Activated T-cell treated with anti-CD3 and anti-CD28 coated beads for 1 hour (primary cell): Measurements from ENCODE around the gene PTPRD.
"Not testable (repeated sequence)": the region's sequence is repeated elsewhere in the genome, so short reads cannot be mapped to it uniquely, and the experiment has no call there.

Experiments used
- DNase-seq: peaks from one replicate; pipeline ENCODE4 v3.0.0-alpha.2; 2020; ENCODE audit warnings: low read depth

Gene PTPRD

DNA sequence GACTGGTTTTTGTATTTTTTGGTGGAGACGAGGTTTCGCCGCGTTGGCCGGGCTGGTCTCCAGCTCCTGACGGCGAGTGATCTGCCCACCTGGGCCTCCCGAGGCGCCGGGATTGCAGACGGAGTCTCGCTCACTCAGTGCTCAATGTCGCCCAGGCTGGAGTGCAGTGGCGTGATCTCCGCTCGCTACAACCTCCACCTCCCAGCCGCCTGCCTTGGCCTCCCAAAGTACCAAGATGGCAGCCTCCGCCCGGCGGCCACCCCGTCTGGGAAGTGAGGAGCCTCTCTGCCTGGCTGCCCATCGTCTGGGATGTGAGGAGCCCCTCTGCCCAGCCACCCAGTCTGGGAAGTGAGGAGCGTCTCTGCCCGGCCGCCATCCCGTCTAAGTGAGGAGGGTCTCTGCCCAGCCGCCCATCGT lies 163.6 kb downstream of the PTPRD start:
- not testable (repeated sequence) for DNase-seq

DNA sequence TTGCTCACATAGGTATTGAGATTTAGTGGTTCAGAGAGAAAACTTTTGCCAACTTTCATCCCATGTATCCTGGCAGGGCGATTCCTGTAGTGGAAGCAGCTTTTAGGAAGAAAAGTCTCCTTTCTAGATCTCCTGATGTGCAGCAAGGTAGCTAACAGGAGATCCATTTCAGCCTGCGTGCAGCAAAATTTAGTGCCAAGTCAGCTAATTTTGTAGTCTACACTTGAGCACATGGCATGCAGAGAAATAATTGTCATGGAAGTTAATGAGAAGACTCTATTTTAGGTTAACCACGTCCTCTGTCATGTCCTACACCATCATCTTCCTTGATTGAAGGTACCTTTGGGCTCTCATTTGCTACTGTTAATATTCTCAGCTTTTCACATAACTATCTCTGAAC lies 165.8 kb downstream of the PTPRD start:
- no peak for DNase-seq

DNA sequence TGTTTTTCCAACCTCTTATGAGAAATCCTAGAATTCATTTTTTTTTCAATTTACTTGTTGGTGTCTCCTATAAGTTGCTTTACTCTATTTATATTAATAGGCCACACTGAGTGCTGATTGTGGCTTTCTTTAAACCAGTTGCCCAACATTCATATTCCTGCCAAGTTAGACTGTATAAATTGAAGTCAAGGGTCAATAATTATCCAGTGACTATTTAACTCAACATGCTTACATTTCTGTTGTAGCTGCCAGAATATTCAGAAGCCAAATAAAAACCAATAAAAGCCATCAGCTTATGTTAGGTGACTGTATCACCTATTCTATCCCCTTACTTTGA lies 169.0 kb downstream of the PTPRD start:
- no peak for DNase-seq

DNA sequence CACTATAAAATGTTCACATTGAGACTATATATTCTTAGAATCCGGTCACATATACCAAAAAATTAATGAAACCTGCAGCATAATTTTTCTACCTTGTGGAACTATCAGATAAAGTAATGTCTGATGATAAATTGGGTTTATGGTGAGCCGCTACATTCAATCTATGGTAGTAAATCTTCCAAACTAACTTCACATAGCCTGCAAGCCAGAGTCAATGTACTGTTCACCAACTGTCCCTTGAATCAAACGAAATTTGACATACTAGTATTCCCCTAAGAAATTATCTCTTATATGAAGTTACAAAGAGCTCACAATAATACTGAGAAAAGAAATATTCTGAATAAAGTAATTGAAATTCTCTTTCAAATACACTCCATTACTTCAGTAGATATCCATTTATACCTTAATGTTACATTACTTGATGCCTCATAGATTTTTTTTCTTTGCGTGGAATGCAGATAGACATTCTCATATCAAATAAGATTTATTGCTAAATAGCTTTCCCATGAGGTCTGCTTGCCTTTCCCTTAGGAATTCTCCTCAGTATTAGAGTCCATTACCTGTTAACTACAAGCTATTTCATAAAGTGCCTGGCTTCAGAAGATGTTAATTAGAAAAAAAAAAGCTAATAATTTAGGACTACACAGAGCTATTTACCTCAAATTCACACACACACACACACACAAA lies 169.5 kb downstream of the PTPRD start:
- no peak for DNase-seq

DNA sequence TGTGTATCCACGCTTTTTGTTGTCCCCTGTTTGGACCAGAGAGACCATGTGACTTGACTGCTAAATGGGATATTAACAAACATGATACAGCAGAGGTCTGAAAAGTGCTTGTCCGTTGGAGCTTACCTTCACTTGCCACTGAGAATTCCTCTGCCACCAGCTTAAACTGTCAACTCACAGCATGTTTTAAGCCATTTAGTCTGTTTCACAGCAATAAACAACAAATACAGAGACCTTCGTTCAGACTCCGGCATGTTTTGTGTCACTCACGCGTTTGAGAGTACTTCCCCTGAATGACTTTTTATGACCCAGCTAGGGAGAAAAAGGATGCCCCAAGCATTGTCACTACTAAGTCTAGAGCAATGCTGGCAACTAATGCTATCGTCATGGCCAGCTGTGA lies 173.8 kb downstream of the PTPRD start:
- no peak for DNase-seq

DNA sequence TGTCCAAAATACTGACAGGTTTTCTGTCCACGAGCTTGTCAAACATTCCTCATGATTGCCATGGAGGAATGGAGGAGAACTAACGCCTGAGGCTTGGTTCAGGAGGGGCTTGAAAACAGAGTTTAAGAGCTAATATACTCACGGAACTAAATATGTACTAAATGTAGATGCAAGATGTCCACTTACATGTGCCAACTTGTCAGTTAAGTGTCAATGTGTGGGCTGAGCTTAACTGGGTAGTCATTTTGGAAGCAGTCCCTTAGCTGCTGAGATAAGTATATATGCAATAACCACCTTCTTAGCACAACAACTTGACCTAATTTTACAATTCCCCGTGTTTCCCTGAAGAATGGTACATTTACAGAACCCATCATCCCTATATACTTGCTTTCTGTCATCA lies 176.0 kb downstream of the PTPRD start:
- no peak for DNase-seq

DNA sequence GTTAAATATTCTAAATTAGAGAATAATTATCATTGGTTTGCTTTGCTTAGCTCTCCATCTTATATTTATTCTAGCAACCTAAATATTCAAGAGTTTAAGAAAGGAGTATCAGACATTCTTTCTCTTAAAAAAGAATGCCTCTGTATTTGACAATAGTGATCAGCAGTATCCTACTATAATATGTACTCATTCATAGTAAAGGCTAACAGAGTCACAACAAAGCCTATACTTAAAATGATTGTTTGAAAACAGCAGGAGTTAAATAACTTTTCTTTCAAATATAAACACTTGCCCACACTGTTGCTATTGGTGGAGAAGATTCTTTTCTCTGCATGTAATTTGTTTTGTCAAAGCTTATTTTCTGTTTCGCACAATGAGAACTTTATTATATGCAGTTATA lies 178.4 kb downstream of the PTPRD start:
- DNase-seq = no peak

DNA sequence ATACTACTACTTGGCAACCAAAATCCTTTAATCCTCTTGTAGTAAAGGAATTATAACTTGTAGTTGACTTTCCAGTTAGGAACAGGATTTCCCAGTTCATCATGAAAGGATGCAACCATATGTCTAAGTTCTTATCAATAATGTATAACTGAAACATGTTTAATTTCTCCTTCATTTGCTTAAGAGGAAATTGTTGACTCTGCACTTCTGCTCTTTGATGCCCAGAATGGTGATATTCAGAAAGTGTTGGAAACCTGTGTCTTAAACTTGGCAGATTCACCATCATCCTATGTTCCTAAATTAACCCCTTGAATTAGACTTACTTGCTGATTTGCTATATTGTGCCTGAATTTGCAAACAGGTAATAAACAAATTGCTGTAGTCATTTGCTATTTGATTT lies 201.5 kb downstream of the PTPRD start:
- no peak for DNase-seq

DNA sequence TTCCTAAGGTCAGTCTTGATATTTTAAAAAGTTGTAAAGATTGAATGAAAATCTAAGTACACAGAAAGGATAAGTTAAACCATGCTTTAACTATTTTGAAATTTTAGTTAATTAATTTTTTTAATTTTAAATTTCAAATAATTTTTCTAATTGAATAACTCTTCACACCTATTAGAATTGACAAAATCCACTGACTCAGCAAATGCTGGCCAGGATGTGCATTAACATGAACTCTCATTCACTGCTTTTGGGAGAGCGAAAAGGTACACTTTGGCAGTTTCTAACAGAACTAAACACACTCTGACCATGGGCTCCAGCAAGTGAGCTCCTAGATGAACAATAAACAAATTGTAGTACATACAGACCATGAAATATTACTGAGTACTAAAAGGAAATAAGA lies 209.5 kb downstream of the PTPRD start:
- no peak for DNase-seq

DNA sequence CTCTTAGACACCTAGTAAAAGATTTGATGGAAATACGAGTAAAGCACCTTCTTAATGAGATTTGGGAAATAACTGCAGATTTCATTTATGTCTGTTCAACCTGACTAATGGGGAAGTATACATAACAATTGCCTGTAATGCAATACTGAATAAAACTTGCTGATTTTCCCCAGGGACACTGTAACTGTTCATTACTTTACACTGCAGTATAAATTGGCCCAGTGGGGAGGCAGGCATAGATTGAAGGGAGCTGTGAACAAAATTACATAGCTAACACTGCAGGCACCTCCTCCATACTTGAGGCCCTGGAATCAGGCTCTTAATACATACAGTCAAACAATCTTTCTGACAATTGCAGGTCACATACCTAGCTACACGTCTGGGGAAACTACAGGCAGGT lies 216.2 kb downstream of the PTPRD start:
- DNase-seq = no peak

DNA sequence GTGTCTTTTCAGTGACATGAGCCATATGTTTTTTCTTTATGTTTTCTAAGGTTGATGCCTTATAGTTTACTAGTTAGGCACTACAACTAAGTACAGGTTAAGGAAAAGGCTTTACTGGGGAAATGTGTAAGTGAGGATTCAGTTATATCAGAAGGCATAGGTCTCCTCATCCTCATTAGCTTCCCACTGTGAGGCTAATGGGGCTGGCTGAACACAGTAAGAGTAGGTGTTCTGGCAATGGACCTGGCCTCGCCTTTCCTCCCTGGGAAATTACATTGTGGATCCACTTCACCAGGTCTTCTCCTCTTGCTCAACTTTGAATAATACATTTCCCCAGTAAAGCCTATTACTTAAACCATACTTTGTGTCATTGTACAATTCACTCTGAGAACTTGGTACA lies 225.5 kb downstream of the PTPRD start:
- no peak for DNase-seq

DNA sequence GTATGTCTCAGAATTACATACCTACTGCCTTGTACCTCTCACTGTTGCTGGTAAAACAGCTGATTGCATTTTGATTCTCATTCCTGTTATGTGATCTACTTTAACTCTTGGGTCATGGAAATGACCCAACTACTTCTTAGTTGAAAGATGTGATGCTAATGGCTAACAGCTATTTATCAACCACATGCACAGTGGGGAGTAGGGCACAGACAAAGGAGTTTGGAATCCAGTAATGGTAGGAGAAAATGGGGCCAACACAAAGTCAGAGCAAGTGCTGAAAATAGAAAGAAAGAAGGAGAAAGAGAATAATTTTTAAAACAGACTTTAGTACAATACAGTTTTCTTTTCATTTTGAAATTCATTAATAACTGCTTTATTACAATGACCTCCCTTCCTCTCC lies 241.0 kb downstream of the PTPRD start:
- DNase-seq = no peak

DNA sequence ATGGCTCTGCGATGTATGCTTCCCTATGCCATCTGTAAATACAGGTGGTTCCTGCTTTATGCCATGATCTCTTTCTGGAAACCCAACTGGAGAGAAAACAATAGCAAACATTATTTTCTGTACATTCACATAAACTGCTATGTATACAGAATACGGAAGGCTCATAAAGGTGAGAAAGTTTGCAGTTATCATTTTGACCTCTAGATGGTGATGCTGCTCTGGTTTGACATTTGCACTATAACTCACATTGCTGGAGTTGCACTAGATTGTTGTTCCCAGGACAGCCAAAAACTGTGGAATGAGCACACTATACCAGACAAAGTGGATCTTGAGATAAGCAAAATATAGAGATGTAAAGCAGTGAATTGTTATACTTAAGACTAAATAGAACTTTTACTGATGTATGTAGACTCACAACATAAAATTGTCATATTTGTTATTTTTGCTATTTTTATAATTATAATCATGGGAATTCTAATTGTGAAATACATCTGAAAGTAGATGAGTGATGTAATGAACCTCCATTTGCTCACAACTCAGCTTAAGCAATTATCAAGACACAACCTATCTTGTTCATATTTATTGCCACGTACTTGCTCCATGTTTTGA lies 246.5 kb downstream of the PTPRD start:
- DNase-seq = no peak

DNA sequence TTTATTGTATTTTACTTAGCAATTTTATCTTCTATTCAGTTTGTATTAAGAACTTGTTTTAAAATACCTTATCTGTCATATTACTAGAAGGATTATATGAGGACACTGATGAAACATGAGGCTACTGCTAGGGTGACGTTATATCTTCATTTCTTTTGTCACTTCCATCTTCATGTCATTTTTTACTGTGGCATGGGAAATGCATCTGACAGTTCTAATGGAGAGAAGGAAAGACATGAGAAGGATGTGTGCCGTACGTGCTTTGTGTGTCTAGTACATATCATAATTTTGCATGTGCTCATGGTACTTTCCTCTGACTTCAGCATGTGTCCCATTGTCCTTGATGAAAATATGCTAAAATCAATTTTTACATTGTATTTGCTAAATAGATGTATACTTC lies 258.2 kb downstream of the PTPRD start:
- DNase-seq = no peak

DNA sequence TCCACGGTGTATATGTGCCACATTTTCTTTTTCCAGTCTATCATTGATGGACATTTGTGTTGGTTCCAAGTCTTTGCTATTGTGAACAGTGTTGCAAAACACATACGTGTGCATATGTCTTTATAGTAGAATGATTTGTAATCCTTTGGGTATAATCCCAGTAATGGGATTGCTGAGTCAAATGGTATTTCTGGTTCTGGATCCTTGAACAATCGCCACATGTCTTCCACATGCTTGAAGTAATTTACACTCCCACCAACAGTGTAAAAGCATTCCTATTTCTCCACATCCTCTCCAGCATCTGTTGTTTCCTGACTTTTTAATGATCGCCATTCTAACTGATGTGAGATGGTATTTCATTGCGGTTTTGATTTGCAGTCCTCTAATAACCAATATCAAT lies 267.2 kb downstream of the PTPRD start:
- DNase-seq = not testable (repeated sequence)

DNA sequence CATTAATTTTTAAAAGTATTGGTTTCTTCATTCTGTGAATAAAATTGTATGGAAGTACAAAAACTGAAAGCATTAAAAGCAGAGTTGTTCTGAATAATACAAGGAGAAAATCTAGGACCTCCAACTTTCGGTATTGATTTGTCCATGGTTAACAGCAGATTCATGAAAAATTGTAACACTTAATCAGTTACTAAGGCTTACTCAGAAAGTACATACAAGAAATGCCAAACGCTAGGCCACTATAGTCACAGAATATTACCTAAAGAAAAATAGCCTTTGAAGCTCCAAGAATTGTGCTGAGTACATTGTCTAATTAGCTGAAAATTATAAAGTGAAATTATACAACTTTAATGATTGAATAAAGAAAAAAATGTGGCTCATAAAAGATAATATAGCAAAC lies 271.7 kb downstream of the PTPRD start:
- no peak for DNase-seq

DNA sequence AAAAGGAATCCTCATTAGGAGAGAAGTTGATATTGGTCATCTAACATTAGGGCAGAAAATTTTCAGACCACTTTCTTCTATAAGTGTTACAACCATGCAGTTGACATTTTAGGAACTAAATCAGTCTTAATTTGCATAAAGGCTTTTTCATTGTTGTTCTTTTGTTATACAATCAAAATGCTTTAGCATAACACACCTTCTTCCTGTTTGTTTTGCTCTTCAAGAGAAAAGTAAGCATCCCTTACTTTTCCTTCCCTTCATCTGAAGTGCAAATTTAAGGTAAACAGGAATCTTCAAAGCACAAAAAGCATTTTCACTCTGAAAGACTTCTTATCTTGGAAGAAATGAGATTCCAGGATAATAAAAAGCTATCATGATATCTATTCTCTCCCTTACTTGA lies 273.6 kb downstream of the PTPRD start:
- no peak for DNase-seq

DNA sequence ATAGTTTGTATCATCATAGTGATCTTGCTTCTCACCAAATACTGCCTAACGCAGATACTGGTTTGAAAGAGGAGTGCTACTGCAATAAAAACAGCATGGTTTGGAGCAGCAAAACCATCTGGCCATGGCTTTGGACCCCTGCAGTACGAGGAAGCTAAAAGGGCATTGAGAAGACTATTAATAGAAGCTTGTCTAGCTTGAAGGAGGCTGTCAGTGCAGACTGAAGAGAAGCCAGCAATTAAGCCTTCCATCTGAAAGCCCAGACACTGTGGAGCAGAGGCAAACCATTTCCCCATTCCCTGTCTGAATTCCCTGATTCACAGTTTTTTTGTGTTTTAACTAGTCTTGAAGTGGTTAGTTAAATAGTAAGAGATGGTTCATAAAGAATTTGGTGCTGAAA lies 281.6 kb downstream of the PTPRD start:
- DNase-seq = no peak

DNA sequence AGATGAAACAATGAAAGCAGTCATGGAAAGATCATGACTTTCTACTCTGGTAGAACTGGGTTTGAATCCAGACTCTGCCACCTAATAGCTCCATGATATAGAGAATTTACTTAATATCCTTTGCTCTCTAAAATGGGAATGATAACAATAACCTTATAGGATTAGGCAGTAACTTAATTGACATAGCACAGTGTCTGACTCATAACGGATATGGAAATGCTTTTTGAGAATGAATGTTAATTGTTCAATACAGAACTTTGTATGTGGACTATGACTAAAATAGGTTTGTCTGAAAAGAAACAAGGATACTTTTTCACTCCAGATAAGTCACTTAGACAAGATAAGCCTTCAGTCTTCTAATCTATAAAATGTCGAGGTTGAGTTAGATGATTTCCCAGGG lies 330.7 kb downstream of the PTPRD start:
- no peak for DNase-seq

DNA sequence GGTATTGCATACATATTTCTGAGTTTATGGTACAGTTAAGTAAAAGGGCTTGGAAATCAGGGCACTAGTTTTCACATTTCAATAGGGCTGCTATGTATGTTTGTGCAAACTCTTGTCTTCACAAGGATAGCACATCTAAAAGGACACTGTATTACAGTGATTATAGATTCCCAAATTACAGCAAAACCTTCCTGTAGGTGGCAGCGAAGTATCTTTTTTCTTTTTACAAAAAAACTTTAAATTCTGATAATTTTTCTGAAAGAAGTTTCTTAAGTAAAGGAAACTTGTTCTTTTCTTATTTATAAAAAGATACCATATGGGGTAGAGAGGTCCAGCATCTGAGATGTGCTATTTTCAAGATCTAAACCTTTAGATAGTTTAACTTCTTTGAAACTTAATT lies 337.8 kb downstream of the PTPRD start:
- no peak for DNase-seq

DNA sequence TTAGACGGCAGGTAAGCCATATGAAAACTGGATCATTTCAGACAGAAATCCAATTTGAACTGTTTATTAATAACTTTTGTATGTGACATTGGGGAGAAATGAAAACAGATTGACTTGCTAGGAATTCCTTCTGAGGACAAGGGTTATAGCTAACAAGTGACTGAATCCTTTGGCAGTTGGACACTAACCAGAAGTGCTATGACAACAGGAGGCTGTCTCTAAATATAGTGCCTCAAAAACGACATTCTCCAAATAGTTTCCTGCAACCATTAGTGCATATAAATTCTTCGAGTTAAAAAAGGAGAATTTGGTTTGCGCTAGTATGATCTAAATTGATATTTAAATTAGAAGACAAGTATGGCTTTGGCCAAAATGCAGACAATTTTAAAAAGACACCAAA lies 338.6 kb downstream of the PTPRD start:
- no peak for DNase-seq

DNA sequence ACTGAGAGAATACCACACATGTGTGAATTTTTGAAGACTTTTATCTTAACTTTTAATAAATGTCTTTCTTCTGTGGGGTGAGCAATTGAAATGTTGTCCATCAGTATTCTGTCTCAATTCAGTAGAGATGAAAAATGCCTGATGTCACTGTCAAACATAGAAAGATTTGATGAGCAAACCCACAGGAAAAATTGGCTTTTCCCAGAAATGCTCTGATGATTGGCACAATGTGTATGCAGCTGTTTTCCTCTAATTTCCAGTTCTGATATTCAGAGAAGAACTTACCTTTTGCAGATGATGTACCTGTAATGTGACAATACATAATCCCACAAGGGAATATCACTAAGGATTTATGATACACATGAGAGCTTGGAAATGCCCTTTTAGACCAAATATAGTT lies 340.0 kb downstream of the PTPRD start:
- no peak for DNase-seq

DNA sequence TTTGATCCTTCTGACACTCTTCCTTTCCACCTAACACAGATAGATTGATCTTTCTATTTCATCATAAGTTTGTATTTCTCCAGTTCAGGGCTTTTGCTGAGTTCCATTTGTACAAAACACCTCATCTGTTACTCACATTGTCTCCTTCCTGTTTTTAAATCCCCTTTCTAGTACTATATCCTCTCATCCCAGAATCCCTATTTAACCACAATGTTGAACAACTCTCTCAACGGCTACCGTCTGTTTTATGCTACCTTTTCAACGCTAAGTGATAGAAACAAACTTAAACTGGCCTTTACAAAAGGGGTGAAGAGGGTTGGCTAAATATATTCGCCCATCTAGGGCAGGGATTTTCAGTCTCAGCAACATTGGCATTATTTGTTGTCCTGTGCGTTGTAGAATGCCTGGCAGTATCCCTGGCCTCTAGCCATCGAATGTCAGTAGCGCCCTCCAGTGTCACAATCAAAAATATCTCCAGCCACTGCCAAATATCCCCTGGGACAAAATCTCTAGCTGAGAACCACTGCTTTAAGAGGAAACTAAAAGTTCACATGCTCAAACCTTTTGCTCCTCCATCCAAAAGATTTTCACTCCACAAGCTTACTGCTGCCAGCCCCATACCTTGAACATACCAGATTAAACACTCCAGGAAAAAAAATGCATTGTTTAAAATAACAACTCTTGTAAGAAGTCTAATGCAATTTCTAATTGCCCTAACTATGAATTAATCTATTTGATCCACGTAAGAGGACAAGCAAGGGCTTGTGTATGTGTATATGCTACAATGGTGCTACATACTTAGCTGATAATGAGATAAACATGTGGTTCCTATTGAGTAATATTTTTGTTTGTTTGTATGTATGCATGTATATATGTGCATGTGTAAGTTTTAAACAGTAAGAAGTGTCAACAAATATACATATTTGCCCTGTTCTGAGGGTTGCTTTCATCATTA lies 344.0 kb downstream of the PTPRD start:
- DNase-seq = no peak
